ENCODE results near the gene SDHAF3.
"Not testable (repeated sequence)": the region's sequence is repeated elsewhere in the genome, so short reads cannot be mapped to it uniquely, and the experiment has no call there.

Gene SDHAF3

GRCh38 chr7:97126483-97127171 is 9.1 kb downstream of the SDHAF3 start:
- DNase-seq, result no peak

GRCh38 chr7:97128736-97129135 is 11.2 kb downstream of the SDHAF3 start:
- DNase-seq, result no peak

- no peak for DNase-seq
Observed at GRCh38 chr7:97130417-97131139, 13.1 kb downstream of the SDHAF3 start.

- no peak for DNase-seq
Observed at GRCh38 chr7:97133159-97133558, 15.7 kb downstream of the SDHAF3 start.

GRCh38 chr7:97138830-97139229 is 21.3 kb downstream of the SDHAF3 start:
- no peak for DNase-seq

- no peak for DNase-seq
Observed at GRCh38 chr7:97145068-97145467, 27.6 kb downstream of the SDHAF3 start.

GRCh38 chr7:97149843-97150242 is 32.3 kb downstream of the SDHAF3 start:
- DNase-seq, result no peak

- DNase-seq, result no peak
Observed at GRCh38 chr7:97155897-97156418, 38.5 kb downstream of the SDHAF3 start.

- DNase-seq, result not testable (repeated sequence)
Observed at GRCh38 chr7:97159984-97160383, 42.5 kb downstream of the SDHAF3 start.

GRCh38 chr7:97161609-97162008 is 44.1 kb downstream of the SDHAF3 start:
- DNase-seq, result not testable (repeated sequence)

- DNase-seq, result no peak
Observed at GRCh38 chr7:97166308-97166707, 48.8 kb downstream of the SDHAF3 start.

- no peak for DNase-seq
Observed at GRCh38 chr7:97167176-97167575, 49.7 kb downstream of the SDHAF3 start.

GRCh38 chr7:97167749-97168148 is 50.3 kb downstream of the SDHAF3 start:
- no peak for DNase-seq

- DNase-seq, result no peak
Observed at GRCh38 chr7:97174303-97174702, 56.8 kb downstream of the SDHAF3 start.

- no peak for DNase-seq
Observed at GRCh38 chr7:97179454-97180104, 62.1 kb downstream of the SDHAF3 start.

GRCh38 chr7:97187067-97187466 is 69.6 kb downstream of the SDHAF3 start:
- DNase-seq, result no peak

GRCh38 chr7:97196174-97196573 is 78.7 kb downstream of the SDHAF3 start:
- DNase-seq, result not testable (repeated sequence)

- DNase-seq, result no peak
Observed at GRCh38 chr7:97198596-97198995, 81.1 kb downstream of the SDHAF3 start.

GRCh38 chr7:97200018-97200417 is 82.5 kb downstream of the SDHAF3 start:
- DNase-seq, result no peak

GRCh38 chr7:97203957-97204356 is 86.5 kb downstream of the SDHAF3 start:
- DNase-seq, result no peak

GRCh38 chr7:97204821-97205220 is 87.3 kb downstream of the SDHAF3 start:
- DNase-seq, result no peak

GRCh38 chr7:97215556-97215955 is 98.1 kb downstream of the SDHAF3 start:
- no peak for DNase-seq

GRCh38 chr7:97218767-97219166 is 101.3 kb downstream of the SDHAF3 start:
- no peak for DNase-seq

- no peak for DNase-seq
Observed at GRCh38 chr7:97219237-97219636, 101.7 kb downstream of the SDHAF3 start.

All from KG1 (cell line).